ENCODE results near the gene MEAF6. TPM values are rescaled to one million over a fixed set of nuclear protein-coding genes. Genes with fewer than 3 reads are reported as not detected.

Gene MEAF6
- total RNA-seq, 1 donor from 2014 or later = 59.5 TPM

- Histone ChIP-seq H3K36me3 (peaks cover 4% of the 10 kb centered on the region), H3K4me3 (no peak overlapping the region), H3K4me1 (peaks cover 12% of the 10 kb centered on the region), H3K27ac (no peak overlapping the region), H3K27me3 (ENCODE audit: low read depth) (peaks cover 7% of the 10 kb centered on the region), H3K9me3 (no peaks in the 10 kb centered on the region)
- no peak for TF ChIP-seq CTCF (IDR thresholded peaks at IDR 0.05)
- no peak for DNase-seq
- intact Hi-C loops (cut with DNase I) = loop anchor here (10.0 kb wide), 1 partner anchor 231 kb away; no protein-coding TSS in a partner anchor
- ATAC-seq = no peak
Measured at GRCh38 chr1:37453647-37454046, 60.9 kb downstream of the MEAF6 start.

- peaks cover 4% of the 10 kb centered on the region for H3K36me3 ChIP-seq
- H3K27ac ChIP-seq = no peak overlapping the region
- no peak overlapping the region for H3K4me3 ChIP-seq
- peaks cover 12% of the 10 kb centered on the region for H3K4me1 ChIP-seq
- no peak for ATAC-seq
- peaks cover 13% of the 10 kb centered on the region for H3K27me3 ChIP-seq (ENCODE audit: low read depth)
- intact Hi-C loops (cut with DNase I) = loop anchor here (10.0 kb wide), 1 partner anchor 232 kb away; no protein-coding TSS in a partner anchor
- no peaks in the 10 kb centered on the region for H3K9me3 ChIP-seq
- DNase-seq = no peak
- no peak for TF ChIP-seq CTCF (IDR thresholded peaks at IDR 0.05)
Measured at GRCh38 chr1:37452416-37452815, 62.1 kb downstream of the MEAF6 start.

GRCh38 chr1:37449936-37450335, 64.6 kb downstream of the MEAF6 start:
- peaks cover 4% of the 10 kb centered on the region for H3K36me3 ChIP-seq
- peak; percentile 33 to 55 for ATAC-seq
- H3K27ac ChIP-seq = no peak overlapping the region
- no peak for TF ChIP-seq CTCF (IDR thresholded peaks at IDR 0.05)
- H3K27me3 ChIP-seq (ENCODE audit: low read depth) = peaks cover 13% of the 10 kb centered on the region
- no peaks in the 10 kb centered on the region for H3K9me3 ChIP-seq
- no peak overlapping the region for H3K4me3 ChIP-seq
- peaks cover 5% of the 10 kb centered on the region for H3K4me1 ChIP-seq
- peak; percentile 66 for DNase-seq
- intact Hi-C loops (cut with DNase I) = loop anchor here (10.0 kb wide), 1 partner anchor 235 kb away; no protein-coding TSS in a partner anchor

GRCh38 chr1:37448691-37449417, 65.7 kb downstream of the MEAF6 start:
- H3K36me3 ChIP-seq = peaks cover 3% of the 10 kb centered on the region
- no peak for DNase-seq
- TF ChIP-seq CTCF (IDR thresholded peaks at IDR 0.05) = no peak
- no peak overlapping the region for H3K27ac ChIP-seq
- no peaks in the 10 kb centered on the region for H3K4me1 ChIP-seq
- intact Hi-C loops (cut with DNase I) = no loop called here
- no peaks in the 10 kb centered on the region for H3K9me3 ChIP-seq
- no peak overlapping the region for H3K4me3 ChIP-seq
- ATAC-seq = no peak
- H3K27me3 ChIP-seq (ENCODE audit: low read depth) = peaks cover 13% of the 10 kb centered on the region

- Histone ChIP-seq H3K36me3 (no peaks in the 10 kb centered on the region), H3K4me3 (no peak overlapping the region), H3K9me3 (no peaks in the 10 kb centered on the region), H3K27ac (no peak overlapping the region), H3K27me3 (ENCODE audit: low read depth) (peaks cover 13% of the 10 kb centered on the region), H3K4me1 (no peaks in the 10 kb centered on the region)
- no peak for ATAC-seq
- DNase-seq = no peak
- intact Hi-C loops (cut with DNase I) = no loop called here
- no peak for TF ChIP-seq CTCF (IDR thresholded peaks at IDR 0.05)
Measured at GRCh38 chr1:37448185-37448584, 66.4 kb downstream of the MEAF6 start.

Measured in lower lobe of right lung (tissue), 2 donors.